ENCODE results near the gene SEC24C.
"Not testable (repeated sequence)": the region's sequence is repeated elsewhere in the genome, so short reads cannot be mapped to it uniquely, and the experiment has no call there.

SEC24C gene

GRCh38 chr10:73716251-73716650 is 27.9 kb upstream of the SEC24C start:
- no peak for DNase-seq (ENCODE audit: low read depth in 2 of 2)
- TF ChIP-seq CTCF (IDR thresholded peaks at IDR 0.05; ENCODE audit: low read depth, low read length), result no peak
- H3K4me3 ChIP-seq (replicated peaks in 1 of 2; ENCODE audit: low read depth in 2 of 2, low read length in 2 of 2), result no peak overlapping the region

GRCh38 chr10:73717556-73717955 is 26.6 kb upstream of the SEC24C start:
- no peak overlapping the region for H3K4me3 ChIP-seq (replicated peaks in 1 of 2; ENCODE audit: low read depth in 2 of 2, low read length in 2 of 2)
- no peak for TF ChIP-seq CTCF (IDR thresholded peaks at IDR 0.05; ENCODE audit: low read depth, low read length)
- DNase-seq (ENCODE audit: low read depth in 2 of 2), result no peak

- H3K4me3 ChIP-seq (replicated peaks in 1 of 2; ENCODE audit: low read depth in 2 of 2, low read length in 2 of 2), result not testable (repeated sequence)
- DNase-seq (ENCODE audit: low read depth in 2 of 2), result peak in 1 of 2 donors; percentile 27
Observed at GRCh38 chr10:73720561-73720960, 23.6 kb upstream of the SEC24C start.

DNA sequence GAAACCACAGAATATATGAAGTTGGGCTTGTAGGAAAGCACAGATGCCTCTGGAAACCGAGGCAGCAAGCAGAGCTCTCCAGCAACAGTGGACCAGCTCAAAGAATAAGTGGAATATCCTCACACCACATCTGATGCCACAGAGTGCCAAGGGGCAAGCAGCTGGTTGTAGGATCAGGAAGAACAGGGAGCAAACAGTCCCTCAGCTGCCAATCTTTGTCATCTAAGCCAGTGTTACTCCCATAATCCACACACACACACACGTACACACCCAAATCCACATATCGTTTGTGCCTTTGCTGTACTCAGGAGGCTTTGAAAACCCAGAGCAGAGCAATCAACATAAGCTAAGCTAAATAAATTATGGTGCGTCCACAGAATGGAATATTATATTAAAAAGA is 20.7 kb upstream of the SEC24C start:
- no peak for DNase-seq (ENCODE audit: low read depth in 2 of 2)
- no peak overlapping the region for H3K4me3 ChIP-seq (replicated peaks in 1 of 2; ENCODE audit: low read depth in 2 of 2, low read length in 2 of 2)
- no peak for TF ChIP-seq CTCF (IDR thresholded peaks at IDR 0.05; ENCODE audit: low read depth, low read length)

GRCh38 chr10:73729781-73730152 is 14.4 kb upstream of the SEC24C start:
- H3K4me3 ChIP-seq (replicated peaks in 1 of 2; ENCODE audit: low read depth in 2 of 2, low read length in 2 of 2), result peak overlapping the region; percentile 91 to 92
- DNase-seq (ENCODE audit: low read depth in 2 of 2), result peak; percentile 52 to 58

DNA sequence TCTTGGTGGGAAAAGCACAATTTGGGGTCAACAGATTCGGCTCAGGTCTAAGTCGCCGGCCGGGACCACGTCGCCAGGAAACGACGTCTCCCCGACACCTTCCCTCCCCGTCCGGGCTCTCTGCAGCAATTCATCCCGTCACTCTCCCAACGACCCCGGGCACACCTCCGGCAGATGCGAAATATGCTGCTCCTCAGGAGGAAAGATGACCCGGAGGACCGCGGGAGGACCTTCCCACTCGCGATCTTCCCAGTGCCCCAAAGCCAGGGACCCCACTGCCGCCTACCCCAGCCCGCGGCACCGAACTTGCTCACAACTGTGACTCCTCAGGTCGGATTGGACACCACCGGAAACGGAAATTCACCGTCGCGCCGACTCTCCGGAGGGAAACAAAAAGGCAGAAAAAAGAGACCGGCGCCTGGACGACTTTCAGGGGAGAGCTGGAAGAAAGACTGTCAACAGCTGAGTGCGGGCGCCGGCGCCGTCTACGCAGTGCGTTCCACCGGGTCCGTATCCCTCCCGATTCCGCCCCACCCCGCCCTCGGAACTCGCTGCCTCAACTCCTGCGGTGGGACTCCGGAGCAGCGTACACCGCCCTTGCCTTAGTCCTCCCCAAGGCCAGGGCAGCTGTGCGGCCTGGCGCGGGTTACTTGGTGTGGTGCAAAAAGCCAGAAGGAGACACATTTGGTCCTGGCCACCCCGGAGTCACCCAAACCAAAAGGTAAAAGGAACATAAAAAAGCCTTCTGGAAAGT is 13.8 kb upstream of the SEC24C start:
- no peak for TF ChIP-seq CTCF (IDR thresholded peaks at IDR 0.05; ENCODE audit: low read depth, low read length)
- DNase-seq (ENCODE audit: low read depth in 2 of 2), result peak; percentile 91 to 95
- H3K4me3 ChIP-seq (replicated peaks in 1 of 2; ENCODE audit: low read depth in 2 of 2, low read length in 2 of 2), result peak overlapping the region; percentile 91 to 92

- DNase-seq (ENCODE audit: low read depth in 2 of 2), result no peak
- peak overlapping the region in 1 of 2 donors; percentile 91 for H3K4me3 ChIP-seq (replicated peaks in 1 of 2; ENCODE audit: low read depth in 2 of 2, low read length in 2 of 2)
- no peak for TF ChIP-seq CTCF (IDR thresholded peaks at IDR 0.05; ENCODE audit: low read depth, low read length)
Observed at GRCh38 chr10:73731588-73732375, 12.4 kb upstream of the SEC24C start.
